ENCODE data around the gene RAPGEF4. TPM values are rescaled to one million over a fixed set of nuclear protein-coding genes. Genes with fewer than 3 reads are reported as not detected.

RAPGEF4 gene
- total and polyA plus RNA-seq, 2 of the 8 experiments (the other 6 are each of a cell fraction or from before 2014, with no cell fraction given), result 1.2 to 2.6 TPM

DNA sequence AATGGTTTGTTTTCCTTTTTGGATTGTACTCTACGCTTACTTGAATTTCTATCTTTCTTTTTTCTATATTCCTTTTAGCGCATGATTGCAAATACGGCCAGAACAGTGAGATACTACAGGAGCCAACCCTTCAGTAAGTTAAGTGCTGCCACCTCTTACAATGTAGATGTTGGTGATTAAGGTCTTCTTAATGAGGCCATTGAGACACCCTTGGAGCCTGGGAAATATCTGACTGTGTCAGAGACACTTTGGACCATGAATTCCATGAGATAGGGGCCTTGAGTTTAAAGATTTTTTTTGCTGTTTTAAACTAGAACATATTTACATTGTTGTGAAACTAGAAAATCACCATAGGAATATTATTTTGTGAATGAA is 312.9 kb downstream of the RAPGEF4 start (continued):
- TF ChIP-seq, protein P1, sequence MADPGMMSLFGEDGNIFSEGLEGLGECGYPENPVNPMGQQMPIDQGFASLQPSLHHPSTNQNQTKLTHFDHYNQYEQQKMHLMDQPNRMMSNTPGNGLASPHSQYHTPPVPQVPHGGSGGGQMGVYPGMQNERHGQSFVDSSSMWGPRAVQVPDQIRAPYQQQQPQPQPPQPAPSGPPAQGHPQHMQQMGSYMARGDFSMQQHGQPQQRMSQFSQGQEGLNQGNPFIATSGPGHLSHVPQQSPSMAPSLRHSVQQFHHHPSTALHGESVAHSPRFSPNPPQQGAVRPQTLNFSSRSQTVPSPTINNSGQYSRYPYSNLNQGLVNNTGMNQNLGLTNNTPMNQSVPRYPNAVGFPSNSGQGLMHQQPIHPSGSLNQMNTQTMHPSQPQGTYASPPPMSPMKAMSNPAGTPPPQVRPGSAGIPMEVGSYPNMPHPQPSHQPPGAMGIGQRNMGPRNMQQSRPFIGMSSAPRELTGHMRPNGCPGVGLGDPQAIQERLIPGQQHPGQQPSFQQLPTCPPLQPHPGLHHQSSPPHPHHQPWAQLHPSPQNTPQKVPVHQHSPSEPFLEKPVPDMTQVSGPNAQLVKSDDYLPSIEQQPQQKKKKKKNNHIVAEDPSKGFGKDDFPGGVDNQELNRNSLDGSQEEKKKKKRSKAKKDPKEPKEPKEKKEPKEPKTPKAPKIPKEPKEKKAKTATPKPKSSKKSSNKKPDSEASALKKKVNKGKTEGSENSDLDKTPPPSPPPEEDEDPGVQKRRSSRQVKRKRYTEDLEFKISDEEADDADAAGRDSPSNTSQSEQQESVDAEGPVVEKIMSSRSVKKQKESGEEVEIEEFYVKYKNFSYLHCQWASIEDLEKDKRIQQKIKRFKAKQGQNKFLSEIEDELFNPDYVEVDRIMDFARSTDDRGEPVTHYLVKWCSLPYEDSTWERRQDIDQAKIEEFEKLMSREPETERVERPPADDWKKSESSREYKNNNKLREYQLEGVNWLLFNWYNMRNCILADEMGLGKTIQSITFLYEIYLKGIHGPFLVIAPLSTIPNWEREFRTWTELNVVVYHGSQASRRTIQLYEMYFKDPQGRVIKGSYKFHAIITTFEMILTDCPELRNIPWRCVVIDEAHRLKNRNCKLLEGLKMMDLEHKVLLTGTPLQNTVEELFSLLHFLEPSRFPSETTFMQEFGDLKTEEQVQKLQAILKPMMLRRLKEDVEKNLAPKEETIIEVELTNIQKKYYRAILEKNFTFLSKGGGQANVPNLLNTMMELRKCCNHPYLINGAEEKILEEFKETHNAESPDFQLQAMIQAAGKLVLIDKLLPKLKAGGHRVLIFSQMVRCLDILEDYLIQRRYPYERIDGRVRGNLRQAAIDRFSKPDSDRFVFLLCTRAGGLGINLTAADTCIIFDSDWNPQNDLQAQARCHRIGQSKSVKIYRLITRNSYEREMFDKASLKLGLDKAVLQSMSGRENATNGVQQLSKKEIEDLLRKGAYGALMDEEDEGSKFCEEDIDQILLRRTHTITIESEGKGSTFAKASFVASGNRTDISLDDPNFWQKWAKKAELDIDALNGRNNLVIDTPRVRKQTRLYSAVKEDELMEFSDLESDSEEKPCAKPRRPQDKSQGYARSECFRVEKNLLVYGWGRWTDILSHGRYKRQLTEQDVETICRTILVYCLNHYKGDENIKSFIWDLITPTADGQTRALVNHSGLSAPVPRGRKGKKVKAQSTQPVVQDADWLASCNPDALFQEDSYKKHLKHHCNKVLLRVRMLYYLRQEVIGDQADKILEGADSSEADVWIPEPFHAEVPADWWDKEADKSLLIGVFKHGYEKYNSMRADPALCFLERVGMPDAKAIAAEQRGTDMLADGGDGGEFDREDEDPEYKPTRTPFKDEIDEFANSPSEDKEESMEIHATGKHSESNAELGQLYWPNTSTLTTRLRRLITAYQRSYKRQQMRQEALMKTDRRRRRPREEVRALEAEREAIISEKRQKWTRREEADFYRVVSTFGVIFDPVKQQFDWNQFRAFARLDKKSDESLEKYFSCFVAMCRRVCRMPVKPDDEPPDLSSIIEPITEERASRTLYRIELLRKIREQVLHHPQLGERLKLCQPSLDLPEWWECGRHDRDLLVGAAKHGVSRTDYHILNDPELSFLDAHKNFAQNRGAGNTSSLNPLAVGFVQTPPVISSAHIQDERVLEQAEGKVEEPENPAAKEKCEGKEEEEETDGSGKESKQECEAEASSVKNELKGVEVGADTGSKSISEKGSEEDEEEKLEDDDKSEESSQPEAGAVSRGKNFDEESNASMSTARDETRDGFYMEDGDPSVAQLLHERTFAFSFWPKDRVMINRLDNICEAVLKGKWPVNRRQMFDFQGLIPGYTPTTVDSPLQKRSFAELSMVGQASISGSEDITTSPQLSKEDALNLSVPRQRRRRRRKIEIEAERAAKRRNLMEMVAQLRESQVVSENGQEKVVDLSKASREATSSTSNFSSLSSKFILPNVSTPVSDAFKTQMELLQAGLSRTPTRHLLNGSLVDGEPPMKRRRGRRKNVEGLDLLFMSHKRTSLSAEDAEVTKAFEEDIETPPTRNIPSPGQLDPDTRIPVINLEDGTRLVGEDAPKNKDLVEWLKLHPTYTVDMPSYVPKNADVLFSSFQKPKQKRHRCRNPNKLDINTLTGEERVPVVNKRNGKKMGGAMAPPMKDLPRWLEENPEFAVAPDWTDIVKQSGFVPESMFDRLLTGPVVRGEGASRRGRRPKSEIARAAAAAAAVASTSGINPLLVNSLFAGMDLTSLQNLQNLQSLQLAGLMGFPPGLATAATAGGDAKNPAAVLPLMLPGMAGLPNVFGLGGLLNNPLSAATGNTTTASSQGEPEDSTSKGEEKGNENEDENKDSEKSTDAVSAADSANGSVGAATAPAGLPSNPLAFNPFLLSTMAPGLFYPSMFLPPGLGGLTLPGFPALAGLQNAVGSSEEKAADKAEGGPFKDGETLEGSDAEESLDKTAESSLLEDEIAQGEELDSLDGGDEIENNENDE (IDR thresholded peaks at IDR 0.05; ENCODE audit: insufficient replicate concordance, low read length), result no peak
- no peak for TF ChIP-seq CHD1 (IDR thresholded peaks at IDR 0.05; ENCODE audit: low read depth, low read length)
- TF ChIP-seq, protein P2, sequence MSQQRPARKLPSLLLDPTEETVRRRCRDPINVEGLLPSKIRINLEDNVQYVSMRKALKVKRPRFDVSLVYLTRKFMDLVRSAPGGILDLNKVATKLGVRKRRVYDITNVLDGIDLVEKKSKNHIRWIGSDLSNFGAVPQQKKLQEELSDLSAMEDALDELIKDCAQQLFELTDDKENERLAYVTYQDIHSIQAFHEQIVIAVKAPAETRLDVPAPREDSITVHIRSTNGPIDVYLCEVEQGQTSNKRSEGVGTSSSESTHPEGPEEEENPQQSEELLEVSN (IDR thresholded peaks at IDR 0.05), result no peak

All from H1 (cell line).